HepG2 (cell line): Measurements from ENCODE around the gene CTSW. TPM values are rescaled to one million over a fixed set of nuclear protein-coding genes. Genes with fewer than 3 reads are reported as not detected.

ENCODE experiments used
- AHR ChIP-seq: IDR thresholded peaks from 2 replicates; pipeline ENCODE4 v1.6.1; 2018; ENCODE audit warnings: missing genetic modification reagents, missing compliant biosample characterization
- FOXK1 ChIP-seq: sonication (generic); formaldehyde crosslinking; IDR thresholded peaks from 2 replicates; pipeline ENCODE4 v1.4.0; 2020; ENCODE audit warnings: low read depth, missing genetic modification reagents, borderline replicate concordance
- FOXP1 ChIP-seq, 2 experiments: fragments of 450-650 bp in 1 of 2; IDR thresholded peaks; 2 replicates each; pipeline ENCODE4 v1.6.1; 2017 to 2018; ENCODE audit warnings: antibody characterized with exemption in 1 of 2
- GABPB1 ChIP-seq: IDR thresholded peaks from 2 replicates; pipeline ENCODE4 v1.6.1; 2016; ENCODE audit warnings: mild to moderate bottlenecking, missing genetic modification reagents, moderate library complexity, missing compliant biosample characterization
- IRF9 ChIP-seq: sonication (generic); formaldehyde crosslinking; IDR thresholded peaks from 2 replicates; pipeline ENCODE4 v1.8.0; 2022; ENCODE audit warnings: missing genetic modification reagents, mild to moderate bottlenecking, borderline replicate concordance
- PHF20 ChIP-seq: sonication (generic); formaldehyde crosslinking; IDR thresholded peaks from 2 replicates; pipeline ENCODE4 v1.5.0; 2020; ENCODE audit warnings: mild to moderate bottlenecking, missing genetic modification reagents
- POLR2A ChIP-seq, 2 experiments: IDR thresholded peaks; 2 replicates each; pipeline ENCODE4 v1.6.1; 2011; ENCODE audit warnings: low read depth in 2 of 2, low read length in 2 of 2, mild to moderate bottlenecking in 1 of 2, moderate library complexity in 1 of 2; ENCODE audit not compliant: insufficient read depth in 1 of 2
- RARG ChIP-seq: sonication (generic); formaldehyde crosslinking; IDR thresholded peaks from 2 replicates; pipeline ENCODE4 v1.4.0; 2020; ENCODE audit warnings: low read depth, mild to moderate bottlenecking, missing genetic modification reagents
- REL ChIP-seq: sonication (generic); formaldehyde crosslinking; conservative IDR thresholded peaks from 2 replicates; pipeline ENCODE4 v1.8.0; 2022; ENCODE audit warnings: mild to moderate bottlenecking, missing genetic modification reagents, moderate library complexity
- SAFB2 ChIP-seq: sonication (generic); formaldehyde crosslinking; IDR thresholded peaks from 2 replicates; pipeline ENCODE4 v1.5.1; 2020; ENCODE audit warnings: missing genetic modification reagents, low read depth, mild to moderate bottlenecking, borderline replicate concordance
- ZFY ChIP-seq: sonication (generic); formaldehyde crosslinking; IDR thresholded peaks from 2 replicates; pipeline ENCODE4 v1.4.0; 2020; ENCODE audit warnings: missing genetic modification reagents
- ZNF12 ChIP-seq: sonication (generic); formaldehyde crosslinking; IDR thresholded peaks from 2 replicates; pipeline ENCODE4 v1.5.0; 2020; ENCODE audit warnings: missing genetic modification reagents
- ZNF441 ChIP-seq: sonication (generic); formaldehyde crosslinking; IDR thresholded peaks from 2 replicates; pipeline ENCODE4 v1.7.0; 2021; ENCODE audit warnings: missing genetic modification reagents, borderline replicate concordance
- ZNF552 ChIP-seq: sonication (generic); formaldehyde crosslinking; IDR thresholded peaks from 2 replicates; pipeline ENCODE4 v1.9.0; 2022; ENCODE audit warnings: missing genetic modification reagents, mild to moderate bottlenecking, borderline replicate concordance
- ZNF879 ChIP-seq: sonication (generic); formaldehyde crosslinking; IDR thresholded peaks from 2 replicates; pipeline ENCODE4 v1.8.1; 2023; ENCODE audit warnings: missing genetic modification reagents
- polyA plus RNA-seq, 8 experiments: library from polyadenylated mRNA; depleted of rRNA in 3 of 8; stranded (reverse) in 7 of 8; unstranded in 1 of 8; fragments of >200 nt; fragmentation: Illumina TruSeq in 4 of 8; extraction: Trizol in 4 of 8; gene quantifications; 2 replicates each; pipeline versions ENCODE4 v1.2.1 to v1.2.3, GENCODE V29; 2011 to 2016; ENCODE audit warnings: low read depth in 4 of 8, missing spikeins in 1 of 8, mixed read lengths in 1 of 8; ENCODE audit not compliant: insufficient read depth in 1 of 8
- total RNA-seq, 5 experiments: library from RNA; depleted of rRNA; stranded (reverse); fragments of >200 nt; fragmentation: Illumina TruSeq; extraction: Trizol; gene quantifications; 2 replicates each; pipeline ENCODE4 v1.2.3, GENCODE V29; 2016; ENCODE audit warnings: low read depth in 1 of 5
- TF ChIP-seq, protein P1 (sequence below): sonication (generic); formaldehyde crosslinking; IDR thresholded peaks from 2 replicates; pipeline ENCODE4 v1.5.0; 2020; ENCODE audit warnings: mild to moderate bottlenecking, missing genetic modification reagents, borderline replicate concordance
- TF ChIP-seq, protein P2 (sequence below): fragments of 450-650 bp; IDR thresholded peaks from 2 replicates; pipeline ENCODE4 v1.6.1; 2017; ENCODE audit warnings: mild to moderate bottlenecking

CTSW gene
- total and polyA plus RNA-seq, 2 of the 13 experiments (the other 11 are each of a cell fraction or from before 2014, with no cell fraction given): 0.09 TPM; not detected in 1

DNA sequence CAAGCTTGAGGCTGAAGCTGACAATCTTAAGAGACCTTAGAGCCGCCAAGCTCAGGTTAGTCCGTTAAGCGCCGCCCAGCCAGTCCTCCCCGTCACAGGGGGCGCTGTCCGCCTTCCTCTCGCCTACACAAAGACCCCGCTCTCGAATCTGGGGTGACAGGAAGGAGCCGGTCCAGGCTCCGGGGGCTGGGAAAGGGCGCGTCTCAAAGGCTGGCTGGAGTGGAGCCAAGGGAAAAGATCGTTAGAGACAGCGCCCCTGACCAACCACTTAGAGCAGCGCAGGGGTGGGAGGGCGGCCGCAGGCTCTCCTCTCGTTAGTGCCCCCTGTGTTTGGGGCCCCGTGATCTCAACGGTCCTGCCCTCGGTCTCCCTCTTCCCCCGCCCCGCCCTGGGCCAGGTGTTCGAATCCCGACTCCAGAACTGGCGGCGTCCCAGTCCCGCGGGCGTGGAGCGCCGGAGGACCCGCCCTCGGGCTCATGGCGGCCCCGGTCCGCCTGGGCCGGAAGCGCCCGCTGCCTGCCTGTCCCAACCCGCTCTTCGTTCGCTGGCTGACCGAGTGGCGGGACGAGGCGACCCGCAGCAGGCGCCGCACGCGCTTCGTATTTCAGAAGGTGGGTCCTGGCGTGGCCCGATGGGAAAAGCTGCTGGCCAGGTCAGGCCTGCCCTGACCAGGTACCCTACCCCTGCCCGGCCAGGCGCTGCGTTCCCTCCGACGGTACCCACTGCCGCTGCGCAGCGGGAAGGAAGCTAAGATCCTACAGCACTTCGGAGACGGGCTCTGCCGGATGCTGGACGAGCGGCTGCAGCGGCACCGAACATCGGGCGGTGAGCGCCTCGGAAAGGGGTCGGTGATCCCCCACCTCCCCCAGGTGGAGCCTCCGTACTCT, 19.1 kb upstream of the CTSW start, which contains the start of gene MUS81 (continued):
- TF ChIP-seq PHF20 (CRISPR knock-in tag): peak; percentile 89
- TF ChIP-seq POLR2A (IDR thresholded peaks at IDR 0.05; ENCODE audit: insufficient read depth in 1 of 2, low read depth in 2 of 2, low read length in 2 of 2): peak in 1 of 2 experiments; percentile 52; a peak in 1 of 4 replicates
- TF ChIP-seq RARG: 0 out of 2 replicates have a peak, but pooled peaks have one; percentile 60
- TF ChIP-seq, protein P1, sequence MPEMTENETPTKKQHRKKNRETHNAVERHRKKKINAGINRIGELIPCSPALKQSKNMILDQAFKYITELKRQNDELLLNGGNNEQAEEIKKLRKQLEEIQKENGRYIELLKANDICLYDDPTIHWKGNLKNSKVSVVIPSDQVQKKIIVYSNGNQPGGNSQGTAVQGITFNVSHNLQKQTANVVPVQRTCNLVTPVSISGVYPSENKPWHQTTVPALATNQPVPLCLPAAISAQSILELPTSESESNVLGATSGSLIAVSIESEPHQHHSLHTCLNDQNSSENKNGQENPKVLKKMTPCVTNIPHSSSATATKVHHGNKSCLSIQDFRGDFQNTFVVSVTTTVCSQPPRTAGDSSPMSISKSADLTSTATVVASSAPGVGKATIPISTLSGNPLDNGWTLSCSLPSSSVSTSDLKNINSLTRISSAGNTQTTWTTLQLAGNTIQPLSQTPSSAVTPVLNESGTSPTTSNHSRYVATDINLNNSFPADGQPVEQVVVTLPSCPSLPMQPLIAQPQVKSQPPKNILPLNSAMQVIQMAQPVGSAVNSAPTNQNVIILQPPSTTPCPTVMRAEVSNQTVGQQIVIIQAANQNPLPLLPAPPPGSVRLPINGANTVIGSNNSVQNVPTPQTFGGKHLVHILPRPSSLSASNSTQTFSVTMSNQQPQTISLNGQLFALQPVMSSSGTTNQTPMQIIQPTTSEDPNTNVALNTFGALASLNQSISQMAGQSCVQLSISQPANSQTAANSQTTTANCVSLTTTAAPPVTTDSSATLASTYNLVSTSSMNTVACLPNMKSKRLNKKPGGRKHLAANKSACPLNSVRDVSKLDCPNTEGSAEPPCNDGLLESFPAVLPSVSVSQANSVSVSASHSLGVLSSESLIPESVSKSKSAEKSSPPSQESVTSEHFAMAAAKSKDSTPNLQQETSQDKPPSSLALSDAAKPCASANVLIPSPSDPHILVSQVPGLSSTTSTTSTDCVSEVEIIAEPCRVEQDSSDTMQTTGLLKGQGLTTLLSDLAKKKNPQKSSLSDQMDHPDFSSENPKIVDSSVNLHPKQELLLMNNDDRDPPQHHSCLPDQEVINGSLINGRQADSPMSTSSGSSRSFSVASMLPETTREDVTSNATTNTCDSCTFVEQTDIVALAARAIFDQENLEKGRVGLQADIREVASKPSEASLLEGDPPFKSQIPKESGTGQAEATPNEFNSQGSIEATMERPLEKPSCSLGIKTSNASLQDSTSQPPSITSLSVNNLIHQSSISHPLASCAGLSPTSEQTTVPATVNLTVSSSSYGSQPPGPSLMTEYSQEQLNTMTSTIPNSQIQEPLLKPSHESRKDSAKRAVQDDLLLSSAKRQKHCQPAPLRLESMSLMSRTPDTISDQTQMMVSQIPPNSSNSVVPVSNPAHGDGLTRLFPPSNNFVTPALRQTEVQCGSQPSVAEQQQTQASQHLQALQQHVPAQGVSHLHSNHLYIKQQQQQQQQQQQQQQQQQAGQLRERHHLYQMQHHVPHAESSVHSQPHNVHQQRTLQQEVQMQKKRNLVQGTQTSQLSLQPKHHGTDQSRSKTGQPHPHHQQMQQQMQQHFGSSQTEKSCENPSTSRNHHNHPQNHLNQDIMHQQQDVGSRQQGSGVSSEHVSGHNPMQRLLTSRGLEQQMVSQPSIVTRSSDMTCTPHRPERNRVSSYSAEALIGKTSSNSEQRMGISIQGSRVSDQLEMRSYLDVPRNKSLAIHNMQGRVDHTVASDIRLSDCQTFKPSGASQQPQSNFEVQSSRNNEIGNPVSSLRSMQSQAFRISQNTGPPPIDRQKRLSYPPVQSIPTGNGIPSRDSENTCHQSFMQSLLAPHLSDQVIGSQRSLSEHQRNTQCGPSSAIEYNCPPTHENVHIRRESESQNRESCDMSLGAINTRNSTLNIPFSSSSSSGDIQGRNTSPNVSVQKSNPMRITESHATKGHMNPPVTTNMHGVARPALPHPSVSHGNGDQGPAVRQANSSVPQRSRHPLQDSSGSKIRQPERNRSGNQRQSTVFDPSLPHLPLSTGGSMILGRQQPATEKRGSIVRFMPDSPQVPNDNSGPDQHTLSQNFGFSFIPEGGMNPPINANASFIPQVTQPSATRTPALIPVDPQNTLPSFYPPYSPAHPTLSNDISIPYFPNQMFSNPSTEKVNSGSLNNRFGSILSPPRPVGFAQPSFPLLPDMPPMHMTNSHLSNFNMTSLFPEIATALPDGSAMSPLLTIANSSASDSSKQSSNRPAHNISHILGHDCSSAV: no peak
- peak; percentile 80 for TF ChIP-seq ZFY (CRISPR knock-in tag)
- 0 out of 2 replicates have a peak, but pooled peaks have one; percentile 85 for TF ChIP-seq ZNF552 (CRISPR knock-in tag)
- no peak; the same call in 1 of the 2 replicates for TF ChIP-seq ZNF12 (CRISPR knock-in tag)
- TF ChIP-seq REL (CRISPR knock-in tag): peak; percentile 73; the same call in 1 of the 2 replicates
- TF ChIP-seq GABPB1: peak; percentile 93
- 0 out of 2 replicates have a peak, but pooled peaks have one; percentile 20 for TF ChIP-seq IRF9 (CRISPR knock-in tag)
- TF ChIP-seq FOXK1 (CRISPR knock-in tag): peak; percentile 71; the same call in 1 of the 2 replicates
- TF ChIP-seq, protein P2, sequence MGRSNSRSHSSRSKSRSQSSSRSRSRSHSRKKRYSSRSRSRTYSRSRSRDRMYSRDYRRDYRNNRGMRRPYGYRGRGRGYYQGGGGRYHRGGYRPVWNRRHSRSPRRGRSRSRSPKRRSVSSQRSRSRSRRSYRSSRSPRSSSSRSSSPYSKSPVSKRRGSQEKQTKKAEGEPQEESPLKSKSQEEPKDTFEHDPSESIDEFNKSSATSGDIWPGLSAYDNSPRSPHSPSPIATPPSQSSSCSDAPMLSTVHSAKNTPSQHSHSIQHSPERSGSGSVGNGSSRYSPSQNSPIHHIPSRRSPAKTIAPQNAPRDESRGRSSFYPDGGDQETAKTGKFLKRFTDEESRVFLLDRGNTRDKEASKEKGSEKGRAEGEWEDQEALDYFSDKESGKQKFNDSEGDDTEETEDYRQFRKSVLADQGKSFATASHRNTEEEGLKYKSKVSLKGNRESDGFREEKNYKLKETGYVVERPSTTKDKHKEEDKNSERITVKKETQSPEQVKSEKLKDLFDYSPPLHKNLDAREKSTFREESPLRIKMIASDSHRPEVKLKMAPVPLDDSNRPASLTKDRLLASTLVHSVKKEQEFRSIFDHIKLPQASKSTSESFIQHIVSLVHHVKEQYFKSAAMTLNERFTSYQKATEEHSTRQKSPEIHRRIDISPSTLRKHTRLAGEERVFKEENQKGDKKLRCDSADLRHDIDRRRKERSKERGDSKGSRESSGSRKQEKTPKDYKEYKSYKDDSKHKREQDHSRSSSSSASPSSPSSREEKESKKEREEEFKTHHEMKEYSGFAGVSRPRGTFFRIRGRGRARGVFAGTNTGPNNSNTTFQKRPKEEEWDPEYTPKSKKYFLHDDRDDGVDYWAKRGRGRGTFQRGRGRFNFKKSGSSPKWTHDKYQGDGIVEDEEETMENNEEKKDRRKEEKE: no peak
- no peak for TF ChIP-seq ZNF441 (CRISPR knock-in tag)
- TF ChIP-seq SAFB2 (CRISPR knock-in tag): peak; percentile 75; the same call in 1 of the 2 replicates
- no peak; the same call in 1 of the 2 replicates for TF ChIP-seq AHR (CRISPR knock-in tag)
- TF ChIP-seq ZNF879 (CRISPR knock-in tag): no peak
- TF ChIP-seq FOXP1 (IDR thresholded peaks at IDR 0.05): no peak
- TF ChIP-seq FOXP1 (CRISPR knock-in tag; IDR thresholded peaks at IDR 0.05): no peak
